ENCODE measurements around the gene CKMT2.

DNA sequence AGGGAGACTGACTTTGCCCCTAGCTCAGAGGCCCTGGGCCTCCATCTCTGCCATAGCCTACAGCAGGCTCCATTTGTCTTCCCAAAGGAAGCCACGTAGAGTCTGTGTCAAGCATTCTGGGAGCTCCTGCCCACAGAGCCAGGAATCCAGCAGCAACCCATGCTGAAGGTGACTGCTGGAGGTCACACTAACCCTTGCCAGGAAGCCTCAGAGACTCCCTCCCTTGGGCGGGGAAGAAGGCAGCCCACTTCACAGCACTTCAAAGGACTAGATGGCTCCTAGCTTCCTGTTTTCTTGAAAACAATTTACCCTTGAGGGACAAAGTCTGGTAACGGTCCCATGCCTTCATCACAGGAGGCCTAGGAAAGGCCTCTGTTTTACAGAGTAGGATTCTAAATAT lies 1.7 kb downstream of the CKMT2 start:
- TF ChIP-seq CTCF (IDR thresholded peaks at IDR 0.05) (no peak), ZFX (IDR thresholded peaks at IDR 0.05; ENCODE audit: borderline replicate concordance) (no peak)

Measured in 22Rv1 (cell line).